ENCODE data around the gene ACADS. TPM values are rescaled to one million over a fixed set of nuclear protein-coding genes. Genes with fewer than 3 reads are reported as not detected.

ACADS gene
- total RNA-seq, 1 donor from 2014 or later = 93.8 TPM

DNA sequence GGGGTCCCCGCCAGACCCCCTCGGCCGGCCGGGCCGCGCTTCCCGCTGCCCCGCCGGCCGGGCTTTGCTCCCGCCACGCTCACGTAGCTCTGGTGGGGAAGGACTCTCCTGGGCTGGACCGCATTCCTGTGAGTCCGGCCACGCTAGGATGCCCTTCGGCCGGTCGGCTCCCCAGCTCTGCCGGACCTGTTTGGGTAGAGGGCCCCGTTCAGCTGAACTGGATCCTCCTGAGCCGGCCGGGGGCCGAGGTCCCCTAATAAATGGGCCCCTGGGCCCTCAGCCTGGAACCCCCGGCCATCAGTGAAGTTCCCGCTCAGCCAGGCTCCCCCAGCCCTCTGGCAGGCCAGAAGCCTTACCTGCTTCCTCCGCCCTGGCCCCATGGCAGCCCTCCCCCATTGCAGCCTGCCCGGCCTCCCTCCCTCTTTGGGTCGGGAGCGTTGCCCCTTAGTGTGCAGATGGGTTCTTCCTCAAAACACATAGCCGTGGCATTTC is 14.8 kb upstream of the ACADS start:
- intact Hi-C loops (cut with micrococcal nuclease) = loop anchor here (5.0 kb wide), 1 partner anchor 64 kb away; no protein-coding TSS in a partner anchor
- DNase-seq = no peak
- H3K27ac ChIP-seq (replicated peaks) = peak overlapping the region; percentile 91
- H3K9me3 ChIP-seq (replicated peaks) = no peaks in the 10 kb centered on the region
- TF ChIP-seq, protein P1, sequence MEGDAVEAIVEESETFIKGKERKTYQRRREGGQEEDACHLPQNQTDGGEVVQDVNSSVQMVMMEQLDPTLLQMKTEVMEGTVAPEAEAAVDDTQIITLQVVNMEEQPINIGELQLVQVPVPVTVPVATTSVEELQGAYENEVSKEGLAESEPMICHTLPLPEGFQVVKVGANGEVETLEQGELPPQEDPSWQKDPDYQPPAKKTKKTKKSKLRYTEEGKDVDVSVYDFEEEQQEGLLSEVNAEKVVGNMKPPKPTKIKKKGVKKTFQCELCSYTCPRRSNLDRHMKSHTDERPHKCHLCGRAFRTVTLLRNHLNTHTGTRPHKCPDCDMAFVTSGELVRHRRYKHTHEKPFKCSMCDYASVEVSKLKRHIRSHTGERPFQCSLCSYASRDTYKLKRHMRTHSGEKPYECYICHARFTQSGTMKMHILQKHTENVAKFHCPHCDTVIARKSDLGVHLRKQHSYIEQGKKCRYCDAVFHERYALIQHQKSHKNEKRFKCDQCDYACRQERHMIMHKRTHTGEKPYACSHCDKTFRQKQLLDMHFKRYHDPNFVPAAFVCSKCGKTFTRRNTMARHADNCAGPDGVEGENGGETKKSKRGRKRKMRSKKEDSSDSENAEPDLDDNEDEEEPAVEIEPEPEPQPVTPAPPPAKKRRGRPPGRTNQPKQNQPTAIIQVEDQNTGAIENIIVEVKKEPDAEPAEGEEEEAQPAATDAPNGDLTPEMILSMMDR (IDR thresholded peaks at IDR 0.05; ENCODE audit: borderline replicate concordance) = no peak
- peak overlapping the region; percentile 76 for H3K4me3 ChIP-seq
- H3K27me3 ChIP-seq (ENCODE audit: low read depth) = no peaks in the 10 kb centered on the region
- H3K36me3 ChIP-seq = peaks cover 23% of the 10 kb centered on the region
- peaks cover 44% of the 10 kb centered on the region for H3K4me1 ChIP-seq

DNA sequence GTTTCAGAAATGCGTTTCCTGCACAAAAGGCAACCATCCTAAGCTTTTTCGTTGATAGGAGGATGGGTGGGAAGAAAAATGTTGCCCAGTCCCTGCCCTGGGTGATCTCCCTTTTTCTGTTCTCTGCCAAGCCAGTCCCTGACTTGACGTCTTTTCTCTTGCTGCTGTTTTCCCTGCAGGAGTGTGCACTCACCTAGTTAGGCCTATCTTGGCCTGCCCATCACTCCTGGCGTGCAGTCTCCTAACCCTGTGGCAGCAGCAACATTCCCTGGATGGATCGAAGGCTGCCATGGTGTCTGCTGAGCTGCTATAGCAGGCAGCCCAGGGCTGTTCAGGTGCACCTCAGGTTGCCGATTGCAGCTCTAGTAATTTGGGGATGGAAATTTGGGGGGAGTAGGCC is 14.2 kb upstream of the ACADS start:
- intact Hi-C loops (cut with micrococcal nuclease) = loop anchor here (5.0 kb wide), 1 partner anchor 64 kb away; no protein-coding TSS in a partner anchor
- no peak for DNase-seq

DNA sequence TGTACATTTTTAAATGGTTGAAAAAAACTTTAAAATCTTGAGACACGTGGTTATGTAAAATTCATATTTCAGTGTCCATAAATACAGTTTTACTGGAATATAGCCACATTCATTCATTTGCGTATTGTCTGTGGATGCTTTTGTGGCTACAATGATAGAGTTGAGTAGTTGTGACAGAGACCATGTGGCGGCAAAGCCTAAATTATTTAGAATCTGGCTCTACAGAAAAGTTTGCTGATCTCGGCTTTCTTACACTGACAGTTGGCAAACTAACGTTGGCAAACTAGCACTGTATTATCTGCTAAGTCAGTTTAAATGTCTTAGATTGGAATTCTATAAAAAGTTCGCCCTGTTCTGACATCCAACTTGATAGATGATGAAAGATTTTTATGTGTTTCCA is 13.0 kb upstream of the ACADS start:
- Histone ChIP-seq H3K4me1 (peaks cover 44% of the 10 kb centered on the region), H3K27ac (replicated peaks) (peak overlapping the region; percentile 5), H3K36me3 (peaks cover 41% of the 10 kb centered on the region), H3K27me3 (ENCODE audit: low read depth) (no peaks in the 10 kb centered on the region), H3K4me3 (no peak overlapping the region), H3K9me3 (replicated peaks) (no peaks in the 10 kb centered on the region)
- TF ChIP-seq, protein P1 (IDR thresholded peaks at IDR 0.05; ENCODE audit: borderline replicate concordance) = no peak
- DNase-seq = no peak
- intact Hi-C loops (cut with micrococcal nuclease) = loop anchor here (5.0 kb wide), 1 partner anchor 65 kb away; no protein-coding TSS in a partner anchor

More for the DNA sequence above, 14.2 kb upstream of the ACADS start:
- Histone ChIP-seq H3K36me3 (peaks cover 29% of the 10 kb centered on the region), H3K27ac (replicated peaks) (peak overlapping the region; percentile 91), H3K4me3 (peak overlapping the region; percentile 76), H3K9me3 (replicated peaks) (no peaks in the 10 kb centered on the region), H3K4me1 (peaks cover 44% of the 10 kb centered on the region), H3K27me3 (ENCODE audit: low read depth) (no peaks in the 10 kb centered on the region)
- TF ChIP-seq, protein P1 (IDR thresholded peaks at IDR 0.05; ENCODE audit: borderline replicate concordance) = no peak

DNA sequence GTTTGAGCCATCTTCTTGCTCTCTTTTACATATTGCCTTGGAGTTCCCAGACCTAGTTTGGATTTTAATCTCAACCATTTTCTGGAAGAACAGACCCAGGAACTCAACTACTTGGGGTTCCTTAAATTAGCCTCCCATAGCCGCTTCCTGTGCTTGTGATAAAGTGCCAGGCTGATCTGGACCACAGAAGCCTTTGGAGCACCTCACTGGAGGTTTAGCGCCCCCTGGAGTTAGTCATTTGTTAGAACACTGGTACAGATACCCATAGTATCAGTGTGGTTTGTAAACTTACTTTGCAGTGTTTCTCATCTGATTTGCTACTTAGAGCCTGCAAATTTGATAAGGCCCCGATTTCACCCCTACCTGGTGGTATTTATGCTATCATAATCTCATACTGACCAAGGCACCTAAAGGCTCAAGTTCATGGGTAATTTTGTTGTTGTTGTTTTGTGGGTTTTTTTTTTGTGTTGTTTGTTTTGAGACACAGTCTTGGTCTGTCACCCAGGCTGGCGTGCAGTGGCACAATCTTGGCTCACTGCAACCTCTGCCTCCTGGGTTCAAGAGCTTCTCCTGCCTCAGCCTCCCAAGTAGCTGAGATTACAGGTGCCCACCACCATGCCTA is 11.7 kb upstream of the ACADS start:
- peaks cover 44% of the 10 kb centered on the region for H3K4me1 ChIP-seq
- DNase-seq = no peak
- intact Hi-C loops (cut with micrococcal nuclease) = loop anchor here (5.0 kb wide), 1 partner anchor 67 kb away; no protein-coding TSS in a partner anchor
- H3K36me3 ChIP-seq = peaks cover 54% of the 10 kb centered on the region
- no peaks in the 10 kb centered on the region for H3K9me3 ChIP-seq (replicated peaks)
- peak overlapping the region; percentile 28 for H3K27ac ChIP-seq (replicated peaks)
- H3K4me3 ChIP-seq = no peak overlapping the region
- TF ChIP-seq, protein P1 (IDR thresholded peaks at IDR 0.05; ENCODE audit: borderline replicate concordance) = peak; percentile 88
- H3K27me3 ChIP-seq (ENCODE audit: low read depth) = no peaks in the 10 kb centered on the region

DNA sequence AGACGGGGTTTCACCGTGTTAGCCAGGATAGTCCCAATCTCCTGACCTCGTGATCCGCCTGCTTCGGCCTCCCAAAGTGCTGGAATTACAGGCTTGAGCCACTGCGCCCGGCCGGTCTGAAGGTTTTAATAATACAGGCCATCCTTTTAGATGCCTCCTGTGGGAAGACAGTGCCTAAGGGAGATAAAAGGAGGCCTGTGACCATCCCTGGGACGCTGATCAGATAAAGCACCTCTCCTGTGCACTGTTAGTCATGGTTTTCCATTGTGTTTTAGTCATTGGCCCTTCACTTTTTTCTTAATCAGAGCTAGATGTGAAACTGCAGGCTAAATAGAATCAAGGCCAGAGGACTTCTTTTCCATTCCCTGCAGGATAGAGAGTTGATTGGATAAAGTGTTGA is 7.6 kb upstream of the ACADS start:
- peaks cover 34% of the 10 kb centered on the region for H3K4me1 ChIP-seq
- TF ChIP-seq, protein P1 (IDR thresholded peaks at IDR 0.05; ENCODE audit: borderline replicate concordance) = no peak
- intact Hi-C loops (cut with micrococcal nuclease) = no loop called here
- H3K4me3 ChIP-seq = no peak overlapping the region
- no peaks in the 10 kb centered on the region for H3K27me3 ChIP-seq (ENCODE audit: low read depth)
- H3K27ac ChIP-seq (replicated peaks) = no peak overlapping the region
- no peak for DNase-seq
- H3K9me3 ChIP-seq (replicated peaks) = no peaks in the 10 kb centered on the region
- peaks cover 95% of the 10 kb centered on the region for H3K36me3 ChIP-seq

Data from left ventricle myocardium inferior (tissue), 1 donor.